ENCODE results near the gene NAV1.

DNA sequence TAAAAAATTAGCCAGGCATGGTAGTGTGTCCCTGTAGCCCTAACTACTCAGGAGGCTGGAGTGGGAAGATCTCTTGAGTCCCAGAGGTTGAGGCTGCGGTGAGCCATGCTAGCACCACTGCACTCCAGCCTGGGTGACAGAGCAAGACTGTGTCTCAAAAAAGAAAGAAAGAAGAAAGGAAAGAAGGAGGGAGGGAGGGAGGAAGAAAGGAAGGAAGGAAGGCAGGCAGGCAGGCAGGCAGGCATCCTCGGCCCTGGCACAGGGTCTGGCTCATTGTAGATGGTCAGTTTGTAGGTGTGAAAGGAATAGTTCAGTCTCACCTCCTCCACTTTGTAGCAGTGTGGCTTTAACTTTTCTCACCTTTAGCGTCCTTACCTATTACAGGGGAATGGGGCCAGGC lies 25.0 kb downstream of the NAV1 start:
- TF ChIP-seq, protein P1, sequence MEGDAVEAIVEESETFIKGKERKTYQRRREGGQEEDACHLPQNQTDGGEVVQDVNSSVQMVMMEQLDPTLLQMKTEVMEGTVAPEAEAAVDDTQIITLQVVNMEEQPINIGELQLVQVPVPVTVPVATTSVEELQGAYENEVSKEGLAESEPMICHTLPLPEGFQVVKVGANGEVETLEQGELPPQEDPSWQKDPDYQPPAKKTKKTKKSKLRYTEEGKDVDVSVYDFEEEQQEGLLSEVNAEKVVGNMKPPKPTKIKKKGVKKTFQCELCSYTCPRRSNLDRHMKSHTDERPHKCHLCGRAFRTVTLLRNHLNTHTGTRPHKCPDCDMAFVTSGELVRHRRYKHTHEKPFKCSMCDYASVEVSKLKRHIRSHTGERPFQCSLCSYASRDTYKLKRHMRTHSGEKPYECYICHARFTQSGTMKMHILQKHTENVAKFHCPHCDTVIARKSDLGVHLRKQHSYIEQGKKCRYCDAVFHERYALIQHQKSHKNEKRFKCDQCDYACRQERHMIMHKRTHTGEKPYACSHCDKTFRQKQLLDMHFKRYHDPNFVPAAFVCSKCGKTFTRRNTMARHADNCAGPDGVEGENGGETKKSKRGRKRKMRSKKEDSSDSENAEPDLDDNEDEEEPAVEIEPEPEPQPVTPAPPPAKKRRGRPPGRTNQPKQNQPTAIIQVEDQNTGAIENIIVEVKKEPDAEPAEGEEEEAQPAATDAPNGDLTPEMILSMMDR (IDR thresholded peaks at IDR 0.05) = no peak
- TF ChIP-seq POLR2A (IDR thresholded peaks at IDR 0.05) = no peak

All from heart left ventricle (tissue), 13 donors.